Measurements from ENCODE around the gene RAD52. TPM values are rescaled to one million over a fixed set of nuclear protein-coding genes. Genes with fewer than 3 reads are reported as not detected.

Gene RAD52
- polyA plus RNA-seq, 4 donors: 3.2 to 28.1 (median 10.3) TPM

GRCh38 chr12:990661-991349, 41.3 kb upstream of the RAD52 start, which contains the start of gene ERC1:
Gene ERC1 (plus strand): TSS chr12:991223. CDS start chr12:1027904, 36,681 bp downstream.
- peaks cover 3 to 19% (median 3%) of the 10 kb centered on the region in 3 donors for H3K4me1 ChIP-seq (ENCODE audit: control insufficient read depth in 3 of 3, insufficient read depth in 2 of 3, low read depth in 1 of 3, low read length in 2 of 3)

GRCh38 chr12:989751-990660, 40.5 kb upstream of the RAD52 start:
- Histone ChIP-seq H3K36me3 (ENCODE audit: control insufficient read depth in 3 of 3, insufficient read depth in 2 of 3, low read depth in 1 of 3, low read length in 3 of 3) (peaks cover 0 to 5% (median 0%) of the 10 kb centered on the region in 3 donors), H3K4me3 (ENCODE audit: low read depth in 1 of 3, low read length in 3 of 3) (peak overlapping the region; percentile 74 to 92 (median 87)), H3K9me3 (ENCODE audit: control insufficient read depth in 2 of 2, insufficient read depth in 1 of 2, low read depth in 1 of 2, low read length in 1 of 2) (no peaks in the 10 kb centered on the region), H3K27ac (ENCODE audit: low read depth in 1 of 3, low read length in 2 of 3) (peak overlapping the region; percentile 49 to 98 (median 90)), H3K27me3 (ENCODE audit: control insufficient read depth in 3 of 3, insufficient read depth in 3 of 3, low read length in 3 of 3) (no peaks in the 10 kb centered on the region), H3K4me1 (ENCODE audit: control insufficient read depth in 3 of 3, insufficient read depth in 2 of 3, low read depth in 1 of 3, low read length in 2 of 3) (peaks cover 3 to 19% (median 3%) of the 10 kb centered on the region in 3 donors)
- DNase-seq (peak; percentile 42 to 48), FAIRE-seq (no peak)
- WGBS, 3 donors: 3 to 5% (median 3%) methylated on average over 40 of the region's 40 CpGs

More at GRCh38 chr12:990661-991349, 41.3 kb upstream of the RAD52 start, which contains the start of gene ERC1:
- DNase-seq (peak; percentile 80 to 93), FAIRE-seq (no peak)
- Histone ChIP-seq H3K36me3 (ENCODE audit: control insufficient read depth in 3 of 3, insufficient read depth in 2 of 3, low read depth in 1 of 3, low read length in 3 of 3) (peaks cover 0 to 5% (median 0%) of the 10 kb centered on the region in 3 donors), H3K27ac (ENCODE audit: low read depth in 1 of 3, low read length in 2 of 3) (peak within 1 kb of the TSS; percentile 79 to 98 (median 96)), H3K27me3 (ENCODE audit: control insufficient read depth in 3 of 3, insufficient read depth in 3 of 3, low read length in 3 of 3) (no peaks in the 10 kb centered on the region), H3K9me3 (ENCODE audit: control insufficient read depth in 2 of 2, insufficient read depth in 1 of 2, low read depth in 1 of 2, low read length in 1 of 2) (no peaks in the 10 kb centered on the region), H3K4me3 (ENCODE audit: low read depth in 1 of 3, low read length in 3 of 3) (peak within 1 kb of the TSS; percentile 74 to 92 (median 87))
- 0% methylated on average over 42 to 87 of the region's 87 CpGs for WGBS, 3 donors

GRCh38 chr12:989051-989450, 39.6 kb upstream of the RAD52 start:
- Histone ChIP-seq H3K4me3 (ENCODE audit: low read depth in 1 of 3, low read length in 3 of 3) (no peak overlapping the region), H3K4me1 (ENCODE audit: control insufficient read depth in 3 of 3, insufficient read depth in 2 of 3, low read depth in 1 of 3, low read length in 2 of 3) (peaks cover 3 to 19% (median 3%) of the 10 kb centered on the region in 3 donors), H3K27ac (ENCODE audit: low read depth in 1 of 3, low read length in 2 of 3) (peak overlapping the region in 1 of 3 donors; percentile 98), H3K9me3 (ENCODE audit: control insufficient read depth in 2 of 2, insufficient read depth in 1 of 2, low read depth in 1 of 2, low read length in 1 of 2) (no peaks in the 10 kb centered on the region), H3K36me3 (ENCODE audit: control insufficient read depth in 3 of 3, insufficient read depth in 2 of 3, low read depth in 1 of 3, low read length in 3 of 3) (peaks cover 0 to 5% (median 0%) of the 10 kb centered on the region in 3 donors), H3K27me3 (ENCODE audit: control insufficient read depth in 3 of 3, insufficient read depth in 3 of 3, low read length in 3 of 3) (no peaks in the 10 kb centered on the region)
- FAIRE-seq (no peak), DNase-seq (no peak)
- 83 to 89% (median 85%) methylated on average over 2 of the region's 2 CpGs for WGBS, 3 donors

GRCh38 chr12:988646-989045, 39.2 kb upstream of the RAD52 start:
- WGBS, 3 donors: 74 to 84% (median 75%) methylated on average over 4 of the region's 4 CpGs
- peaks cover 0 to 5% (median 0%) of the 10 kb centered on the region in 3 donors for H3K36me3 ChIP-seq (ENCODE audit: control insufficient read depth in 3 of 3, insufficient read depth in 2 of 3, low read depth in 1 of 3, low read length in 3 of 3)
- FAIRE-seq (no peak), DNase-seq (no peak)
- no peaks in the 10 kb centered on the region for H3K9me3 ChIP-seq (ENCODE audit: control insufficient read depth in 2 of 2, insufficient read depth in 1 of 2, low read depth in 1 of 2, low read length in 1 of 2)
- H3K4me1 ChIP-seq (ENCODE audit: control insufficient read depth in 3 of 3, insufficient read depth in 2 of 3, low read depth in 1 of 3, low read length in 2 of 3): peaks cover 3 to 19% (median 3%) of the 10 kb centered on the region in 3 donors
- H3K27ac ChIP-seq (ENCODE audit: low read depth in 1 of 3, low read length in 2 of 3): no peak overlapping the region
- no peaks in the 10 kb centered on the region for H3K27me3 ChIP-seq (ENCODE audit: control insufficient read depth in 3 of 3, insufficient read depth in 3 of 3, low read length in 3 of 3)
- H3K4me3 ChIP-seq (ENCODE audit: low read depth in 1 of 3, low read length in 3 of 3): no peak overlapping the region

- DNase-seq: no peak
- H3K4me3 ChIP-seq (ENCODE audit: low read depth in 1 of 3, low read length in 3 of 3): no peak overlapping the region
- 88 to 91% (median 90%) methylated on average over 3 of the region's 3 CpGs for WGBS, 3 donors
- H3K4me1 ChIP-seq (ENCODE audit: control insufficient read depth in 3 of 3, insufficient read depth in 2 of 3, low read depth in 1 of 3, low read length in 2 of 3): no peaks in the 10 kb centered on the region
- FAIRE-seq: no peak
- peaks cover 0 to 3% (median 0%) of the 10 kb centered on the region in 3 donors for H3K36me3 ChIP-seq (ENCODE audit: control insufficient read depth in 3 of 3, insufficient read depth in 2 of 3, low read depth in 1 of 3, low read length in 3 of 3)
- H3K9me3 ChIP-seq (ENCODE audit: control insufficient read depth in 2 of 2, insufficient read depth in 1 of 2, low read depth in 1 of 2, low read length in 1 of 2): no peaks in the 10 kb centered on the region
- no peaks in the 10 kb centered on the region for H3K27me3 ChIP-seq (ENCODE audit: control insufficient read depth in 3 of 3, insufficient read depth in 3 of 3, low read length in 3 of 3)
- H3K27ac ChIP-seq (ENCODE audit: low read depth in 1 of 3, low read length in 2 of 3): no peak overlapping the region
Observed at GRCh38 chr12:981961-982360, 32.5 kb upstream of the RAD52 start.

GRCh38 chr12:981176-981828, 31.8 kb upstream of the RAD52 start:
- no peaks in the 10 kb centered on the region for H3K27me3 ChIP-seq (ENCODE audit: control insufficient read depth in 3 of 3, insufficient read depth in 3 of 3, low read length in 3 of 3)
- FAIRE-seq (no peak), DNase-seq (no peak)
- H3K4me1 ChIP-seq (ENCODE audit: control insufficient read depth in 3 of 3, insufficient read depth in 2 of 3, low read depth in 1 of 3, low read length in 2 of 3): no peaks in the 10 kb centered on the region
- H3K36me3 ChIP-seq (ENCODE audit: control insufficient read depth in 3 of 3, insufficient read depth in 2 of 3, low read depth in 1 of 3, low read length in 3 of 3): peaks cover 0 to 1% (median 0%) of the 10 kb centered on the region in 3 donors
- no peak overlapping the region for H3K4me3 ChIP-seq (ENCODE audit: low read depth in 1 of 3, low read length in 3 of 3)
- 90 to 91% (median 91%) methylated on average over 8 of the region's 8 CpGs for WGBS, 3 donors
- no peak overlapping the region for H3K27ac ChIP-seq (ENCODE audit: low read depth in 1 of 3, low read length in 2 of 3)
- no peaks in the 10 kb centered on the region for H3K9me3 ChIP-seq (ENCODE audit: control insufficient read depth in 2 of 2, insufficient read depth in 1 of 2, low read depth in 1 of 2, low read length in 1 of 2)

GRCh38 chr12:979349-979748, 29.9 kb upstream of the RAD52 start:
- Histone ChIP-seq H3K27ac (ENCODE audit: low read depth in 1 of 3, low read length in 2 of 3) (no peak overlapping the region), H3K9me3 (ENCODE audit: control insufficient read depth in 2 of 2, insufficient read depth in 1 of 2, low read depth in 1 of 2, low read length in 1 of 2) (no peaks in the 10 kb centered on the region), H3K4me3 (ENCODE audit: low read depth in 1 of 3, low read length in 3 of 3) (no peak overlapping the region), H3K27me3 (ENCODE audit: control insufficient read depth in 3 of 3, insufficient read depth in 3 of 3, low read length in 3 of 3) (no peaks in the 10 kb centered on the region), H3K4me1 (ENCODE audit: control insufficient read depth in 3 of 3, insufficient read depth in 2 of 3, low read depth in 1 of 3, low read length in 2 of 3) (no peaks in the 10 kb centered on the region), H3K36me3 (ENCODE audit: control insufficient read depth in 3 of 3, insufficient read depth in 2 of 3, low read depth in 1 of 3, low read length in 3 of 3) (no peaks in the 10 kb centered on the region)
- WGBS, 3 donors: 76 to 86% (median 83%) methylated on average over 5 of the region's 5 CpGs
- DNase-seq (no peak), FAIRE-seq (no peak)

- no peaks in the 10 kb centered on the region for H3K27me3 ChIP-seq (ENCODE audit: control insufficient read depth in 3 of 3, insufficient read depth in 3 of 3, low read length in 3 of 3)
- no peak overlapping the region for H3K27ac ChIP-seq (ENCODE audit: low read depth in 1 of 3, low read length in 2 of 3)
- H3K9me3 ChIP-seq (ENCODE audit: control insufficient read depth in 2 of 2, insufficient read depth in 1 of 2, low read depth in 1 of 2, low read length in 1 of 2): no peaks in the 10 kb centered on the region
- no peak overlapping the region for H3K4me3 ChIP-seq (ENCODE audit: low read depth in 1 of 3, low read length in 3 of 3)
- no peak for DNase-seq
- H3K4me1 ChIP-seq (ENCODE audit: control insufficient read depth in 3 of 3, insufficient read depth in 2 of 3, low read depth in 1 of 3, low read length in 2 of 3): no peaks in the 10 kb centered on the region
- WGBS, 3 donors: 94 to 97% (median 97%) methylated on average over 4 of the region's 4 CpGs
- no peak for FAIRE-seq
- no peaks in the 10 kb centered on the region for H3K36me3 ChIP-seq (ENCODE audit: control insufficient read depth in 3 of 3, insufficient read depth in 2 of 3, low read depth in 1 of 3, low read length in 3 of 3)
Observed at GRCh38 chr12:977156-977555, 27.7 kb upstream of the RAD52 start.

Measured in small intestine (tissue), 7 donors.